Right atrium auricular region (tissue), 2 donors: ENCODE measurements around the gene DLEC1. TPM values are rescaled to one million over a fixed set of nuclear protein-coding genes. Genes with fewer than 3 reads are reported as not detected.

Experiments used
- DNase-seq: peaks from one replicate; pipeline ENCODE4 v3.0.0-alpha.2; 2019; ENCODE audit warnings: low spot score
- H3K27ac ChIP-seq, 2 donors: fragments of 200-600 bp; sonication (generic); 1 replicate in 1 of 2; 2 replicates in 1 of 2; pipeline ENCODE4 v1.5.1; 2016 to 2019
- H3K27me3 ChIP-seq, 2 donors: fragments of 200-600 bp; sonication (generic); one replicate each; pipeline versions ENCODE4 v1.5.1 to v1.6.0; 2017 to 2019
- H3K36me3 ChIP-seq: fragments of 200-600 bp; sonication (generic); one replicate; pipeline ENCODE4 v1.5.1; 2016
- H3K4me1 ChIP-seq, 2 donors: fragments of 200-600 bp; sonication (generic); one replicate each; pipeline versions ENCODE4 v1.5.1 to v1.6.0; 2017 to 2019
- H3K4me3 ChIP-seq, 2 donors: fragments of 200-600 bp; sonication (generic); 1 replicate in 1 of 2; 2 replicates in 1 of 2; pipeline ENCODE4 v1.5.1; 2017 to 2019; ENCODE audit warnings: mild to moderate bottlenecking in 1 of 2, moderate library complexity in 1 of 2
- H3K9me3 ChIP-seq, 2 donors: fragments of 200-600 bp; sonication (generic); one replicate each; pipeline ENCODE4 v1.5.1; 2019
- CTCF ChIP-seq, 2 donors: fragments of 200-600 bp; sonication (generic); IDR thresholded peaks; one replicate each; pipeline ENCODE4 v1.5.1; 2019; ENCODE audit warnings: antibody characterized with exemption in 2 of 2
- total RNA-seq, 2 donors: library from RNA; depleted of rRNA; stranded (reverse); fragments of >200 nt; gene quantifications; one replicate each; pipeline ENCODE4 v1.1.0, GENCODE V29; 2016

The DLEC1 gene
- total RNA-seq, 2 donors from 2014 or later: 0.22 to 0.35 TPM

- Histone ChIP-seq H3K27me3 (no peaks in the 10 kb centered on the region), H3K9me3 (no peaks in the 10 kb centered on the region), H3K4me3 (no peak overlapping the region), H3K4me1 (no peaks in the 10 kb centered on the region), H3K27ac (no peak overlapping the region), H3K36me3 (no peaks in the 10 kb centered on the region)
- TF ChIP-seq CTCF (IDR thresholded peaks at IDR 0.05): no peak
- DNase-seq: no peak
These were observed 51.4 kb downstream of the DLEC1 start for GRCh38 chr3:38090453-38090852.

- Histone ChIP-seq H3K4me3 (no peak overlapping the region), H3K9me3 (no peaks in the 10 kb centered on the region), H3K4me1 (no peaks in the 10 kb centered on the region), H3K36me3 (no peaks in the 10 kb centered on the region), H3K27ac (no peak overlapping the region), H3K27me3 (no peaks in the 10 kb centered on the region)
- no peak for DNase-seq
- no peak for TF ChIP-seq CTCF (IDR thresholded peaks at IDR 0.05)
These were observed 56.0 kb downstream of the DLEC1 start for GRCh38 chr3:38094999-38095398.

GRCh38 chr3:38095669-38096483 is 56.9 kb downstream of the DLEC1 start:
- no peaks in the 10 kb centered on the region for H3K36me3 ChIP-seq
- H3K4me1 ChIP-seq: no peaks in the 10 kb centered on the region
- H3K27me3 ChIP-seq: no peaks in the 10 kb centered on the region
- no peak overlapping the region for H3K4me3 ChIP-seq
- H3K9me3 ChIP-seq: no peaks in the 10 kb centered on the region
- DNase-seq: no peak
- TF ChIP-seq CTCF (IDR thresholded peaks at IDR 0.05): no peak
- H3K27ac ChIP-seq: no peak overlapping the region

GRCh38 chr3:38097446-38098375 is 58.7 kb downstream of the DLEC1 start:
- Histone ChIP-seq H3K27me3 (no peaks in the 10 kb centered on the region), H3K4me1 (no peaks in the 10 kb centered on the region), H3K9me3 (no peaks in the 10 kb centered on the region), H3K4me3 (no peak overlapping the region), H3K36me3 (no peaks in the 10 kb centered on the region), H3K27ac (no peak overlapping the region)
- no peak for TF ChIP-seq CTCF (IDR thresholded peaks at IDR 0.05)
- DNase-seq: no peak

- no peaks in the 10 kb centered on the region for H3K36me3 ChIP-seq
- no peak overlapping the region for H3K4me3 ChIP-seq
- DNase-seq: no peak
- no peak for TF ChIP-seq CTCF (IDR thresholded peaks at IDR 0.05)
- H3K27ac ChIP-seq: no peak overlapping the region
- H3K27me3 ChIP-seq: no peaks in the 10 kb centered on the region
- H3K9me3 ChIP-seq: no peaks in the 10 kb centered on the region
- no peaks in the 10 kb centered on the region for H3K4me1 ChIP-seq
These were observed 59.3 kb downstream of the DLEC1 start for GRCh38 chr3:38098376-38098723.
